ENCODE measurements around the gene UNCX.

DNA sequence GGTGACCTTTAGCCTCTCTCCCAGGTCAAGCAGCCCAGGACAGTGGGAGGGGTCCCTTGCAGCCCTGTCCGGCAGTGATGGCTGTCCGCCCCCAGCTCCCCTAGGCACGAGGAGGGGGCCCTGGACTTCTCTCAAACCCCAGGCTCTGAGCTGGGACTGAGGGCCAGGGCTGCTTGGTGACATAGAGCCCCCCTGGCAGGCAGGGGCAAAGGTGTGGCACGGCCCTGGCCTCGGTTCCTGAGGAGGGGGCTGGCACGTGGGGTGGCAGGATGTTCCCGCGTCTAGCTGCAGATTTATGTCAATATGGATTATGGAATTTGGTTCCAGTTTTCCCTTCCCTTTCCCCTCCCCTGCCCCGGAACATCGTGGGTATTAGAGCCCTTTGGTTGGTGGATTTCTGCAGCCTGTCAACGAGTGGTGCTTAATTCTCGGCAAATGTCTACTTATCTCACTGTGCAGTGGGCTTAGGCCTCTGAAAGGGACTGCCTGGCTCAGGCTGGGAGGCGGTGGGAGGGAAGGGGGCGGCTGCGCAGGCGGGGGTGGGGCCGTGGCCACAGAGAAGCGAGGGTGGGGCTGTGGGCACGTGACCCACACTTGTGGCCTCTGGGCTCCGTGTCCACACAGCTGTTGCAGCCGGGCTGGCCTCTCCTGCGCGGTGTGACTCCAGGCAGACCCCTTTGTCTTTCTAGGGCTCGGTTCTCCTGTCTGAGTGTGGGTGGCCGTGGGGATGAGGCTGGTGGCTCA is 19.3 kb downstream of the UNCX start:
- TF ChIP-seq, protein P1, sequence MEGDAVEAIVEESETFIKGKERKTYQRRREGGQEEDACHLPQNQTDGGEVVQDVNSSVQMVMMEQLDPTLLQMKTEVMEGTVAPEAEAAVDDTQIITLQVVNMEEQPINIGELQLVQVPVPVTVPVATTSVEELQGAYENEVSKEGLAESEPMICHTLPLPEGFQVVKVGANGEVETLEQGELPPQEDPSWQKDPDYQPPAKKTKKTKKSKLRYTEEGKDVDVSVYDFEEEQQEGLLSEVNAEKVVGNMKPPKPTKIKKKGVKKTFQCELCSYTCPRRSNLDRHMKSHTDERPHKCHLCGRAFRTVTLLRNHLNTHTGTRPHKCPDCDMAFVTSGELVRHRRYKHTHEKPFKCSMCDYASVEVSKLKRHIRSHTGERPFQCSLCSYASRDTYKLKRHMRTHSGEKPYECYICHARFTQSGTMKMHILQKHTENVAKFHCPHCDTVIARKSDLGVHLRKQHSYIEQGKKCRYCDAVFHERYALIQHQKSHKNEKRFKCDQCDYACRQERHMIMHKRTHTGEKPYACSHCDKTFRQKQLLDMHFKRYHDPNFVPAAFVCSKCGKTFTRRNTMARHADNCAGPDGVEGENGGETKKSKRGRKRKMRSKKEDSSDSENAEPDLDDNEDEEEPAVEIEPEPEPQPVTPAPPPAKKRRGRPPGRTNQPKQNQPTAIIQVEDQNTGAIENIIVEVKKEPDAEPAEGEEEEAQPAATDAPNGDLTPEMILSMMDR (IDR thresholded peaks at IDR 0.05; ENCODE audit: insufficient read depth, low read length, poor library complexity, severe bottlenecking): no peak
- no peak for TF ChIP-seq EZH2phosphoT487 (conservative IDR thresholded peaks at IDR 0.05; ENCODE audit: low read length)
